Measurements from ENCODE around the gene DEGS2. TPM values are rescaled to one million over a fixed set of nuclear protein-coding genes. Genes with fewer than 3 reads are reported as not detected.

Gene DEGS2
- total and polyA plus RNA-seq, 3 donors from 2014 or later: 3.3 to 5.9 (median 3.9) TPM

- H3K27me3 ChIP-seq: no peaks in the 10 kb centered on the region
- H3K4me1 ChIP-seq: peaks cover 5% of the 10 kb centered on the region
- no peak for DNase-seq
- no peaks in the 10 kb centered on the region for H3K9me3 ChIP-seq
- no peak for TF ChIP-seq CTCF (IDR thresholded peaks at IDR 0.05)
- no peak for TF ChIP-seq POLR2A (IDR thresholded peaks at IDR 0.05)
- intact Hi-C loops (cut with DNase I; ENCODE audit: low total_unique reads): no loop called here
- H3K27ac ChIP-seq: no peak overlapping the region
- H3K36me3 ChIP-seq (ENCODE audit: low read depth, missing control alignments): no peaks in the 10 kb centered on the region
- H3K4me3 ChIP-seq: no peak overlapping the region
- WGBS, 2 donors: 94 to 96% methylated on average over 9 of the region's 9 CpGs
These were observed 24.4 kb downstream of the DEGS2 start for GRCh38 chr14:100135073-100135472.

GRCh38 chr14:100134586-100134985 lies 24.9 kb downstream of the DEGS2 start:
- TF ChIP-seq POLR2A (IDR thresholded peaks at IDR 0.05): no peak
- no peak for TF ChIP-seq CTCF (IDR thresholded peaks at IDR 0.05)
- no peak for DNase-seq
- H3K36me3 ChIP-seq (ENCODE audit: low read depth, missing control alignments): no peaks in the 10 kb centered on the region
- WGBS, 2 donors: 90 to 98% methylated on average over 8 of the region's 8 CpGs
- intact Hi-C loops (cut with DNase I; ENCODE audit: low total_unique reads): no loop called here
- peaks cover 7% of the 10 kb centered on the region for H3K4me1 ChIP-seq
- H3K9me3 ChIP-seq: no peaks in the 10 kb centered on the region
- H3K27me3 ChIP-seq: no peaks in the 10 kb centered on the region
- no peak overlapping the region for H3K4me3 ChIP-seq
- H3K27ac ChIP-seq: no peak overlapping the region

GRCh38 chr14:100132903-100133510 lies 26.4 kb downstream of the DEGS2 start:
- Histone ChIP-seq H3K4me3 (no peak overlapping the region), H3K36me3 (ENCODE audit: low read depth, missing control alignments) (no peaks in the 10 kb centered on the region), H3K4me1 (peaks cover 11% of the 10 kb centered on the region), H3K9me3 (no peaks in the 10 kb centered on the region), H3K27me3 (no peaks in the 10 kb centered on the region), H3K27ac (peak overlapping the region in 1 of 2 donors; percentile 19)
- TF ChIP-seq POLR2A (IDR thresholded peaks at IDR 0.05): no peak
- TF ChIP-seq CTCF (IDR thresholded peaks at IDR 0.05): no peak
- no peak for DNase-seq
- 82% methylated on average over 9 to 12 of the region's 12 CpGs for WGBS, 2 donors
- intact Hi-C loops (cut with DNase I; ENCODE audit: low total_unique reads): no loop called here

- Histone ChIP-seq H3K4me3 (no peak overlapping the region), H3K36me3 (ENCODE audit: low read depth, missing control alignments) (no peaks in the 10 kb centered on the region), H3K27ac (no peak overlapping the region), H3K27me3 (no peaks in the 10 kb centered on the region), H3K9me3 (no peaks in the 10 kb centered on the region), H3K4me1 (peaks cover 11% of the 10 kb centered on the region)
- 65 to 79% methylated on average over 21 to 25 of the region's 25 CpGs for WGBS, 2 donors
- TF ChIP-seq POLR2A (IDR thresholded peaks at IDR 0.05) (no peak), CTCF (IDR thresholded peaks at IDR 0.05) (no peak)
- DNase-seq: peak; percentile 31
- intact Hi-C loops (cut with DNase I; ENCODE audit: low total_unique reads): no loop called here
These were observed 27.1 kb downstream of the DEGS2 start for GRCh38 chr14:100132161-100132902.

Data from testis (tissue), 3 donors.